AML-193 (cell line): Measurements from ENCODE around the gene PAEP.

Experiments used
- DNase-seq, 2 experiments: peaks; one replicate each; lab custom pipeline; 2025; lab: John Stamatoyannopoulos, UW

The PAEP gene

DNA sequence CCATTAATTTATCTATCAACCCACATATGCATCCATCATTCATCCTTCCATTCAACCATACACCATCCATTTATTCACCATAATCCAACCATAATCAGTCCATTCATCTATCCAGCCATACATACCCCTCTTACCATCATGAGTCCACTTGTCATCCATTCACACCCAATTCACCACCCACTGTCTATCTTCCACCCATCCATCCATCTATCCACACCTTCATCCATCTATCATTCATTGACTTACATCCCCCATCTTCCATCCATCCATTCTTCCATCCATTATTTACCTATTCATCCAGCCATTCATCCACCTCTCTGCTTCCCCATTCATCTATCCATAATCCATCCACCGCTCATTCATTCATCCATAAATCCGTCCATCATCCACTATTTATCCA lies 17.8 kb downstream of the PAEP start:
- no peak for DNase-seq

DNA sequence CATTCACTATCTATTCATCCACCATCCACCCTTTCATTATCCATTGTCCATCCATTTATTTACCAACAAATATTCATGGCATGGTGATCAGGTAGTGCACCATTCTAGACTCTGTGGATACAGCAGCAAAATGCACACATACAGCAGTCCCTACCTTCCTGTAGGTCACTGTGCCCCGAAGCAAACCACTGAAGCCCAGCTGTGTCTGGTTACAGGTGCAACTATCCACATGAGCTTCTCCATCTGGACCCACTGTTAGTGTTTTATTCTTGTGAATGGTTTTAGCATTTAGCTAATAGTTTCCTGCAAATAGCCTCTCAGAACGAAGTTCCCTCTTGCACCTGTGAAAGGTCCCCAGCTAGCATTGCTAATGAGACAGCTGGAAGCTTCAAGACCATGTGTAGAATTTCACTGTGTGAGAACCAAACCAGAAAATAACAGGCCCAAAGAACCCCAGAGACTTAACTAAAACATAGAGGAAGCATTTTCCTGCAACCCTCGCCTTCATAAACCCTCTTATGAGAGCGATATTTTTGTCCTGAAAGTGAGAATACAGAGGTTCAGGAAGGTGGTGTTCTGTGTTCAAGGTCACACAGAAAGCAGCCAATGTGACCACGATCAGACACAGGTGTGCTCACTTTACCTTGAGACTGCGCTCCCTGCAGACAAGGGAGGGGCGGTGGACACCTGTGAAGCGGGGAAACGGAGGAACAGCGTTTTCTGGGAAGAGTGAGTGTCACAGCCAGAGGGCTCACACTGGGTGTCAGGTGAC lies 18.5 kb downstream of the PAEP start:
- no peak for DNase-seq

DNA sequence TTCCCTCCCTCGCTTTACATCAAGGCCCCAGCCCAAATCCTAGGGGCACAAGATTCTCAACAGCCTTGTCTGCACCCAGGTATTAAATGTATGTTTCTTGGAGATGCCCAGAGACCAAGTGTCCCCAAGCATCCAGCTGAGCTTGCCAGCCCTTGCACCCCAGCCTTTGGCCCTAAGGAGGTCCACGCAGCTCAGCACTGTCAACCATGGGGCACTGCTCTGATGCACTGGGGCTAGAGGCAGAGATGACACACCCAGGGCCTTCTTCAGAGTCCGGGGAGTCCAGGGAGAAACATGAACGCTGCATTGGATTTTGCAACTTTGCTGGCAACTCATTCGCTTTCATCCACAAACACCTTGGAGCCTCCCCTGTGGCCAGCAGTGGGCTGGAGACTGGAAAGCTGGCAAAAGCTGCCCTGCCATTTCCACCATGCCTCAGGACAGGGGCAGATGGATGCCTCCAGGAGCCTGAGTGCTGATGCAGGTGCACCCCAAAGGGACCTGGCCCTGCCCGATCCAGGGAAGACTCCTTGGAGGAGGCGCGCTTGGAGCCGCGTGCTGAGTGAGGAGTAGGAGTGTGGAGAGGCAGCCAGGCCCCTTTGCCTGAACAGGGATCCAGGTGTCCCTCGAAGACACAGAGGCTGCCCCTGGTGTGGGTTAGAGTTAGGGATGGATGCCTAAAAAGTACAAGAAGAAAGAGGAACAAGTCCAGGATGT lies 19.3 kb downstream of the PAEP start:
- no peak for DNase-seq

DNA sequence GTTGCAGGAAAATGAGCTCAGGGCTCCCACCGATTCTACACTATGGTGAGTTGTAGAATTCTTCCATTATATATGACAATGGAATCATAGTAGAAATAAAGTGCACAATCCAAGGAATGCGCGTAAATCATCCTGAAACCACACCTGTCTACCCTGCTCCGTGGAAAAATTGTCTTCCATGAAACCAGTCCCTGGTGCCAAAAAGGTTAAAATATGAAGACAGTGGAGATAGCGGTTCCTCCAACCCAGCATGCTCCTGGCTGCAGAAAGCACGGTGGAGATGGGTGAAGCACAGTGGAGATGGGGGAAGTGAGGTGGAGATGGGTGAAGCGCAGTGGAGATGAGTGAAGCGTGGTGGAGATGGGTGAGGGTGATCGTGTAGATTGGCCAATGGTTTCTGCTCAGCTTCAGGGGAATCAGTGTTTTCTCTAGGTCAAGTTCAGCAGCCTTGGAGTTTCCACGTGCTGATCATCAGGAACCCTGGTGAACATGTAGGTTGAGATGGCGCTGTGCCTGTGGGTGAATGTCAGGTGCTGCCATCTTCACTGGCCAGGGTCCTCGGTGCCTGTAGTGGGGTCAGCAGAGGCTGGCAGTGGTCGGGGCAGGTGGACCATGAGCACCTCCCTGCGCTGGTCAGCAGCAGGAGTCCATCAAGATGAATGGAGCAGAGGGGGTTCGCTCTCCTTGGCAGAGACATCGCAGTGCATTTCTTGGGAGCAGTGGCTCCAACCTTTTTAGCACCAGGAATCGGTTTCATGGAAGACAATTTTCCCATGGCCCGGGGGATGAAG lies 20.3 kb downstream of the PAEP start:
- DNase-seq = no peak

DNA sequence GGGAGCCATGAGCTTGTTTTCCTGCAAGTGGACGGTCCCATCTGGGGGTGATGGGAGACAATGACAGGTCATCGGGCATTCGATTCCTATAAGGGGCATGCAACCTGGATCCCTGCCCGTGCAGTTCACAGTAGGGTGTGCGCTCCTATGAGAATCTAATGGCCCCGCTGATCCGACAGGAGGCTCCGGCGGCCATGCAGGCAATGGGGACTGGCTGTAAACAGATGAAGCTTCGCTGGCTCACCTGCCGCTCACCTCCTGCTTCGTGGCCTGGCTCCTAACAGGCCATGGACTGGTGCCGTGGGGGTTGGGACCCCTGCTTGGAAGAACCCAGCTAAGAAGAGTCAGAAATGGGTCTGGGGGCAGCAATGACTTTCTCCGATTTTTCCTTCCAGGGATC lies 21.0 kb downstream of the PAEP start:
- no peak for DNase-seq

DNA sequence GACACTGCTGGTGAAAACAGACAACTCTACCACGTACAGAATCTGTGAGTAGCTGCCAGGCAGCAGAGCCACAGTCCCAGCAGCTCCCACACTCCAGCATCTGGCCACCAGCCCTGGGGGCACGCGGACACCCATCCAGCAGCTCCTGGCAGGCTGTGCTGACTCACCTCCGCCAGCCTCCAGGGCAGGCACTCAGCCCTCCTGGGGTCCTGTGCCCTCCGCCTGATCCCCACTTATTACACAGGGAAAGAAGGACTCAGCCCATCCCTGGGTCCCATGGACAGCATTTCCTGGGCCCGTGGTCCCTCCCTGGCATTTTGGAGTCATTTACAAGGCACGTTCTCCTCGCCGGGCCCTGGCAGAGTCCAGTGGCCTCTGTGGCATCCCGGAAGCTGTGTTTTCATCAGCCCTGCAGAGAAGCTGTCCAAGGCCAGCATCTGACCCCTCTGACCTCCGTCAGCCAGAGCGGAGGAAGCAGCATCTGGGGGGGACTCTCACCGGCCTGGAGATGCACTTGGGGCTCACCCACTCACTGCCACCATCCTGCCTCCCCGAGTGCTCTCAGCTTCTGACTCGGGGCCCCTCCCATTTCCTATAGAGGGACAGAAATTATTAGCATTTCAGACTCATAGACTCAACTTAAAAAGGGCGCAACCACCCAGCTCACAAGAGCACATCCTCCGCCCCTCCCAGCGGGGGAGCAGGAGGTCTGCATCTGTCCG lies 21.6 kb downstream of the PAEP start:
- DNase-seq = no peak

DNA sequence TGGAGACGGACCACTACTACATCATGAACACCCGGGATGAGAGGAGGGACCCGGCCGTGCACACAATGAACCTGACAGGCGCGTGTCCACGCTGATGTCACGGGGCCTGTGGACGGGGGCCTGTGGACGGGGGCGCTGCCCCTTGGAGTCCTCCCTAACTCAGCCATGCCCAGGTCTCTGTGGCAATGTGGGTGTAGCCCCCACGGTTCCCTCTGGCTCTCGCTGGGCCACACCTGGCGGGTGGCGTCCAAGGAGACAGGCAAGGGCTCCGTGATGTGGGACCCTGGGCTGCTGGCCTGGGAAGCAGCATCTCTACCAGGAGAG lies 22.1 kb downstream of the PAEP start:
- DNase-seq = no peak

DNA sequence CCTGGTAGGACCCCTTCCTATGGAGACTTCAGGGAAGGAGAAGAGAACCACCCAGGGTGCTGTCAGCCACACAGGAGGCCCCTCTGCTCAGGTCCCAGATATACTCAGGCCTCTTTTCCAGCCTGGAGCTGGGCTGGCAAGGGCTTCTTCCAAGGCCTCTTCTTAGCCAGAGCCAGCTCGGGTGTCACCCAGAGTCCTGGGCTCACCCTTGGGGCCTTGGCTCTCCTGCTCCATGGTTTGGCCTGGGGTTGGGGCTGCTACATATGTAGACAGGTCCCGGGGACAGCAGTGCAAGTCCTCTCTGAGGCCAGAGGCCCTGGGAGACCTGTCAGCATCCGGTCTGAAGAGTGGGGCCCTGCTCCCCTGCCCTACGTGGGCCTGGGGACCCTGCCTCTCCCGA lies 22.8 kb downstream of the PAEP start:
- no peak for DNase-seq

DNA sequence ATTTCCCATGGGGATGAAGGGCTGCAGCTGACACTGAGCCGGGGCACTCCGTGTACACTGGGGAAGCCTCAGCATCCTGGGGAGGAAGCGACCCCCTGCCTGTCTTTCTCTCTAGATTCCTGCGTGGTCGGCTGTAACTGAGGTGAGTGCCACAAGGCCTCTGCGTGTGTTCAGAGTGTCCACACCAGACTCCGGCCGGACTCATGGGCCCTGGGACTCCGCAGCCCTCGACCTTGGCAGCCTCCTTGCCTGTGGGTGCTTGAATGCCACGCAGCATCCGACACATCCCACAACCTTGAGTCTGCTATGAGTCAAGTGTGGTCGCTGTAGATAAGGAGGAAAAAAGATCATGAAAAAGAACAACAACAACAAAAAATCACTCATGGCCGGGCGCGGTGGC lies 23.4 kb downstream of the PAEP start:
- no peak for DNase-seq

DNA sequence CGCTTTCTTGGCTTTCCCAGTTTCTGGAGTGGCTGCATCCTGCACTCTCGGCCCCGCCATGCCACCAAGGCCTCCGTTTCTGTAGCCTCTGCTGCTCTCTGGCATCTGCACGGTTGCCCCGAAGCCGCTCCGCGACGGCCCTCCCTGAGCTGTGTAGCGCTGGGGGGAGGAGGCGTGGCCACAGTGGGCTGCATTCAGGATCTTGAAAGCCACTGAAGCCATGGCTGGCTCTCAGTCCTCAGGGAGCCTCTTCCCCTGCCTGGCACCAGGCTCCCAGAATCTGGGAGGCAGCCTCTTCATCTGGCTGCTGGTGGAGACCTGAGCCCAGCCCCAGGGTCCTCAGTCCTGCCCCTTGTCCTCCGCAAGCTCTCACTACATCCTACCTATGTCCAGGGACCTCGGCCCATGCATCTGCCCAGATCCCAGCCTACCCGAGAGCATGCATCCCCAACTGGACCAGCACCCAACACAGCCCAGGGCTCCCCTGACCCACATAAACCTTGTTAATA lies 25.1 kb downstream of the PAEP start:
- DNase-seq = no peak

DNA sequence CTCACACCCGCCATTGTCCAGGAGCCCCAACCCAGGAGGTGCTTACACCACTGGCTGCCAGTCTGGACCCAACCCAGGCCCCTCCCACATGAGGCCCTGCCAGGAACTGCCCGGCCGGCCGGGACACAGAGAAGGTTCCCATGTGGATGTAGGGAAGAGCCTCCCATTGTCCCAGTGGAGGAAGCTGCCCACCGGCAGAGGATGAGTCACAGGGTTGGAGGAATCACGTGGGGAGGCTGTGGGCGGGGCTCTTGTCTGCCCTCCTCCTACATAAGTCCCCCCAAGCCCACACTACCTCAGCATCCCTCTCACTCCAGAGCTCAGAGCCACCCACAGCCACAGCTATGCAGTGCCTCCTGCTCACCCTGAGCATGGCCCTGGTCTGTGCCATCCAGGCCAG lies 26.1 kb downstream of the PAEP start:
- no peak for DNase-seq

DNA sequence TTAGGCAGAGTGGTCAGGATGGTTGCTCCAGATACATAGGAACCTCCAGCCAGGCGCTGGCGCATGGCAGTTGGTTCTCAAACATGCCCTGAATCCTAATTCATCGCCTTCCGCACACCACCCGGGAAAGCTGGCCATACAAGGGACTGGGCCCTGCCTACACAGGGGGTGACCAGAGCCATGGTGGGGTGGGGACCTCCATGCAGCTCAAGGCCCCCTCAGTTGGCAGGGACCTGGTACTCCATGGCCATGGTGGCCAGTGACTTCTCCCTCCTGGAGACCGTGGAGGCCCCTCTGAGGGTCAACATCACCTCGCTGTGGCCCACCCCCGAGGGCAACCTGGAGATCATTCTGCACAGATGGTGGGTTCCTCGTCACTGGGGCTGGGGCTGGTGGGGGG lies 26.8 kb downstream of the PAEP start:
- no peak for DNase-seq

DNA sequence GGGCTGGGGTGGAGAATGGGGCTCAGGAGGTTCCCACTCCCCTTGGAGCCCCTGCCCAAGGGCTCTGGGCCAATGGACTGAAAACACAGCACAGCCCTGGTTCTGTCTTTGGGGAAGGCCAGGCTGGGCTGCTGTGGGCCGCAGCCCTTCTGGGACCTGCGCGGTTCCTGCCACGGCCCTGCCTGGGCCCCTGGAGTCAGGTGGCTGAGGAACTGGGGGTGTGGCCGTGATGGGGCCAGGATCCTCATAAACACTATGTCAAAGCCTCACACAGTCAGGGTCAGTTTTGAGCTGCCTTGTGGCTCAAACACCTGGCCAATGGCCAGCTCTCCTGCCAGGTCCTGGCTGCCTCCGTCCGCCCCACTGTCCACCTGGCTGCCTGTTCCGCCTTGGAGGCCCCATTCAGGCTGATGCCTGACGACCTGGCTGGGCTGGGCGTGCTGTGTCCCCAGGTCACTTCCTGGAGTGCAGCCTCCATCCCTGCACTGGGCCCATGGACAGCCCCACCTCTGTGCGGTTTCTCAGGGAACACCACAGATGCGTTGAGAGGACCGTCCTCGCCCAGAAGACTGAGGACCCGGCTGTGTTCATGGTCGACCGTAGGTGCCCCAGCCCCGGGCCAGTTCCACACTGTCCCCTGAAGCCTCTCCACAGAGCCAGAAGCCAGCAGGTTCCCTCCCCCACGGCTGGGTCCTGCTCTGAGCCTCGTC lies 27.5 kb downstream of the PAEP start:
- no peak for DNase-seq

DNA sequence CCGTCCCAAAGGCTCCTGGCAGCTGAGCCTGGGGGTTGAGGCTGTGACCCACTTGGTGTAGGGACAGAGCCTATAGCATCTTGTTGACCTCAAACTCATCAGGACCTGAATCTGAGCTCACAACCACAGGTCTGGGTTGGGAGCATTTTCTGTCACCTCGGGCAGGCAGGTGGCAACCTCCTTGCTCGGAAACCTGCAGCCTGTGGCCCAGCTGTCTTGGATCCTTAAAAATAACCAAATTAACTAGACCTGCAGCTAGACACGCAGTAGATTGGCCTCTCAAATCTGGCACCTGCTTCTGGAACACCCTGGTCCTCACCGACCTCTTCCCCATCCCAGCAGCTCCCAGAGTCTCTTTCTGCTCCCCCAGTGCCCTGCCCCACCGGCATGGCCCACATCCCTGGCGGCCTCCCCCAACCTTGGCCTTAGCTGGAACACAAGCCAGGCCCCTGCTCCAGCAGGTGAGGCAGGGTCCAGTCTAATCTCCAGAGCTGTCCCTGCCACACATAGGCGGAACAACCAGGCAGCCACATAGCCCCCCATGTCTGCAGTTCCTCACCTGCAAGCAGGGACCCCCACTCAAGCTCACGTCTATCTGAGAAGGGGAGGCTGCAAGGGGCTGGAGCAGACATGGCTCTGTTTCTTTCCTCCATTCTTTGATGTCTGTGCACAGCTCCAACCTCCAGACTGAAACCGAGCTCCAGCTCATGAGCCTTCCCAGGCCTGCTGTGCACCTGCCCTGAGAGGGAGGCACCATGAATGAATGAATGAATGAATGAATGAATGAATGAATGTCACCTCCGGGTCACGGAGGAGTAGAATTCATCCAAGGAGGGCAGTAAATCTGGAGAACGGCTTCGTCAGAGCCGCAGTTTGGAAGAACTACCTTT lies 28.3 kb downstream of the PAEP start:
- DNase-seq = no peak

DNA sequence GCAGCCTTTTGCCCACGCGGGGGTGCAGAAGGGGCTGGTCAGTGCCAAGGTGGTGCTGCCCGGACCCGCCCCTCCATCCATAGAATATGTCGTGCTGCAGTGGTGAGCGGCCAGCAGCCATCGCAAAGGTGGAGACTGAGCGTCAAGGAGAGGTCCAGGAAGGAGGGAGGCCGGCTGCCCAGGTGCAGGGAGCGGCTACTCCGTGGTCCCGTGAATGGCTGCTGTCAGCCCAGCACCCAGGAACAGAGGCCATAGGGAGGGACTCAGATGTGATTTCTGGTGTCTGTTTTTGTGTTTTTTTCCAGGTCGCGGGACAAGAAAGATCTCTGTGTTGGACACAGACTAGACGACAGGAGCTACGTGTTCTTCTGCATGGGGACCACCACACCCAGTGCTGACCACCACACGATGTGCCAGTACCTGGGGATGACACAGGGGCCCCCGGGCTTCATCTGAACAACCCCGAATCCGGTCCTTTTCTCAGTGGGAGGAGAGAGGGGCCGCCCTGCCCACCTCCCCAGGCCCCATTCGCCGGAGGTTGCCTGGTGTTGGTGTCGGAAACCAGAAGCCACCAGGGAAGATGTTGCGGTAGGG lies 29.0 kb downstream of the PAEP start:
- no peak for DNase-seq

DNA sequence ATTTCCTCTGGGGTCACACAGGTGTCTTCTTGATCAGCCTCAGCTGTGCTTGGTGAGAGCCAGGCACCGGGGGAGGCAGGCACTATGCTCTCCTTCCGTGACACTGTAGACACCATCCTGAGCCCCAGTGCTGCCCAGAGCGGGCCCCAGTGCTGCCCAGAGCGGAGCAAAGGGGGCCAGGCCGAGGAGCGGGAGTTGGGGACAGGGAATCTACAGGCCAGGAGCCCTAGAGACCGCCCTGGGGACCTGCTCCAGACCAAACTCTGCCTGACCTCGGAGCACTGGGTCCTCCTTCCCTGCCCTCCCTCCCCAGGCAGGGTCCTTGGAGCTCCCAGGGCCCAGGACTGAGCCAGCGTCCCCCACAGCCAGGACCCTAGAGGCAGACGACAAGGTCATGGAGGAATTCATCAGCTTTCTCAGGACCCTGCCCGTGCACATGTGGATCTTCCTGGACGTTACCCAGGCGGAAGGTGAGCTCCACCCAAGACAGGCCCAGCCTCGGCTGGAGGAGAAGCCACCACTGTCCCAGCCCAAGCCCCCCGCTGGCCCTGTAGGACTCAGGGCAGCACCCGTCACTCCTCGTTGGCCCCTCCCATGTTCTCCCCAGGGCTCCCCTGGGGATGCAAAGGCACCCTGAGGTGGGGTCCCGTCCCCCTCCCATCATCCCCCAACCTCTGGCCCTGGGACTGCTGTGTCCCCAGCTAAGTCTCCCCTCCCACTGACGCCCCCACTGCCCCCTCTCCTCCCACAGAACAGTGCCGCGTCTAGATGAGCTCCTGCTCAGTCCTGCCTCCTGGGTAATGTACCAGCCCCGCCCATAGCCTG lies 30.2 kb downstream of the PAEP start:
- no peak for DNase-seq

DNA sequence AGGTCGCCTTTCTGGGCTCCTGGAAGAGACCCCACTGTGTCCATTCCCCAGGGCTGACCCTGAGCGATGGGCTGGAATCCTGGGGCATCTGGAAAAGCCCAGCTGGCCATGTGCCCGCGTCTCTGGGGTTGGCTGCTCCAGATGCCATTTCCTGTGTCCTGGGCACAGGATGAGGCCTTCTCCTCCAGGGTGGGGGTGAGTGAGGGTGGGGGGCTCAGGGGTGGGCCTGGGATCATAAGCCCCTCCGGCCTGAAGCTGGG lies 30.7 kb downstream of the PAEP start:
- no peak for DNase-seq

DNA sequence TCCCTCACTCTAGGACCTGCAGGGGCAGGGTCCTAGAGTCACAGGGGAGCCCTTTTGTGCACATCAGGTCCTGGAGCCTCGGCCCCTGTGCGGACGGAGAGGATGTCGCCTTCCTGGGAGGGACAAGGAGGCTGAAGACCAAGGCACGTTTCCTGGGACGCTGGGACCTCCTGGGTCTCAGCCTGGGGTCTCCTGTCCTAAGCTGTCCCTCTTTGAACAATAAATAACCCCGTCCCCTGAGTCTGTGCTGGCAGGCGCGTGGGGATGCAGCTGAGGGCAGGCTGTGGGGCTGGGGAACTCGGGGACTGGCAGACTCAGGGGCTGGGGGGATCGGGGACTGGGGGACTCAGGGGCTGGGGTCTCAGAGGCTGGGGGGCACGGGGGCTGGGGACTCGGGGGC lies 31.1 kb downstream of the PAEP start:
- no peak for DNase-seq

DNA sequence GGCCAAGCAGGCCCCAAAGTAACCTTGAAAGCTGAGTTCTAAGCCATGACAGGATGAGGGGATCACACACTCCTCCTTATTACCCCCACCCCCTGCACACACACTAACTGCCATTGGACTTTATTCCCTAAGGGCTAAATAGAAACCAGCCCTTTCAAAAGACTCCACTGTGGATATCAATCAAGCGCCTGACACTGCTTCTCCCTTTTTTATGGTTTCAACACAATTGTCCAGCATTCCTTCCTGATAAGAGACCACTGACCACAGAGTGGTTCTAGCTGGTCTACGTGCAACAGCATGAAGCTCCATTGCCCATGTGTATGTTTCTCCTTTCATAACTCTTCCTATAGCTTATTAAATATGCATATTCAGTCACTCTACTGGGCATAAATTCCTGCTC lies 34.7 kb downstream of the PAEP start:
- DNase-seq = no peak
